Heart right ventricle (tissue), 16 donors: ENCODE results near the gene ASMTL. TPM values are rescaled to one million over a fixed set of nuclear protein-coding genes. Genes with fewer than 3 reads are reported as not detected.

Experiments
- ATAC-seq, 8 donors: fragments of 200-7000 bp; cut with Tn5 transposase; one replicate each; pipeline ENCODE4 v1.9.1; 2020; ENCODE audit warnings: mild to moderate bottlenecking in 8 of 8, moderate library complexity in 8 of 8, moderate number of reproducible peaks in 1 of 8
- DNase-seq, 2 donors: peaks; one replicate each; pipeline ENCODE4 v3.0.0-alpha.2; 2020
- H3K27ac ChIP-seq, 10 donors: fragments of 200-600 bp; sonication (generic) in 2 of 10; one replicate each; pipeline versions ENCODE4 v1.5.0 to v1.8.0; 2020 to 2022; ENCODE audit warnings: mild to moderate bottlenecking in 3 of 10
- H3K27me3 ChIP-seq, 7 donors: fragments of 200-600 bp; one replicate each; pipeline ENCODE4 v1.8.0; 2021 to 2022; ENCODE audit warnings: mild to moderate bottlenecking in 2 of 7
- H3K36me3 ChIP-seq, 9 donors: fragments of 200-600 bp; sonication (generic) in 1 of 9; one replicate each; pipeline versions ENCODE4 v1.5.0 to v1.8.0; 2020 to 2022; ENCODE audit warnings: mild to moderate bottlenecking in 2 of 9
- H3K4me1 ChIP-seq, 9 donors: fragments of 200-600 bp; sonication (generic) in 1 of 9; one replicate each; pipeline versions ENCODE4 v1.5.0 to v1.8.0; 2020 to 2022; ENCODE audit warnings: mild to moderate bottlenecking in 4 of 9
- H3K4me3 ChIP-seq, 10 donors: fragments of 200-600 bp; sonication (generic) in 2 of 10; one replicate each; pipeline versions ENCODE4 v1.5.0 to v1.8.0; 2020 to 2022; ENCODE audit warnings: mild to moderate bottlenecking in 7 of 10, moderate library complexity in 2 of 10
- H3K9me3 ChIP-seq, 11 donors: fragments of 200-600 bp in 10 of 11; sonication (generic) in 2 of 11; one replicate each; pipeline versions ENCODE4 v1.5.0 to v1.8.0; 2013 to 2022; ENCODE audit warnings: mild to moderate bottlenecking in 2 of 11, control low read depth in 1 of 11, moderate library complexity in 1 of 11
- WGBS, 2 donors: extraction: QIAGEN DNeasy Blood & Tissue Kit; methylation state at CpG; one replicate each; pipeline ENCODE4 v1.1.7; 2013; ENCODE audit warnings: inconsistent platforms in 1 of 2; 5-methylcytosine and 5-hydroxymethylcytosine counted together
- intact Hi-C, 10 donors: fragments of 100-400 bp; cut with DNase I; formaldehyde crosslinking; loops; one replicate each; pipeline versions ENCODE4 v1.11.1 to v1.14.2; 2022
- polyA plus RNA-seq, 2 donors: library from polyadenylated mRNA; stranded (reverse); fragments of 200-250 nt; gene quantifications; one replicate each; pipeline ENCODE4 v1.2.3, GENCODE V29; 2013
- total RNA-seq, 10 donors: library from RNA; stranded (reverse); fragmentation: NEBNext Ultra II Directional in 3 of 10; extraction: Animal tissue kit (Norgen Biotek cat#: 25700) in 3 of 10; gene quantifications; one replicate each; pipeline versions ENCODE4 v1.2.1 to v1.2.4, GENCODE V29; 2021 to 2023
- TF ChIP-seq, protein P1 (sequence below), 9 donors: fragments of 200-600 bp; sonication (generic) in 2 of 9; IDR thresholded peaks; one replicate each; pipeline versions ENCODE4 v1.5.0 to v1.8.0; 2021 to 2022; ENCODE audit warnings: antibody characterized with exemption in 9 of 9, mild to moderate bottlenecking in 5 of 9, moderate library complexity in 1 of 9
- donor health status: Arrhythmogenic right ventricular cardiomyopathy.
- donor health status: ischemic (EF 13 %, LVEDD 7.1; RV severe dilation, severe dysfunction).
- donor health status: healthy with polysubstance abuse.
- donor health status: DM: no; HTN: yes; CAD: no.
- donor health status: DM: no; HTN: no; CAD: no.
- donor health status: ischemic (EF 25% LVEDD 6.9; RV normal size, moderate dysfunction).
- donor health status: ischemic (EF 25% LVEDD 5.7; RV mildly dilated, moderate dysfunction).
- donor health status: healthy.
- donor health status: DM: yes; HTN: yes; CAD: no.
- donor health status: Ischemic cardiomyopathy.
- donor health status: ischemic (EF 35%, LVEDD 5.7; RV mildly dilated, moderate dysfunction).
- donor health status: nonischemic (EF 11% LVEDD 7.7; RV severe dilation, severe dysfunction).
- donor health status: DM: yes; HTN: yes; CAD: no.
- donor health status: PGD.
- donor health status: ischemic (EF 29% LVEDD 5.4; RV normal size, mild dysfunction).
- donor health status: nonischemic (EF 23%, LVEDD 6.1; RV moderate dilation, normal function).

Gene ASMTL
- total and polyA plus RNA-seq, 12 donors = 16.6 to 50.6 (median 38.3) TPM

DNA sequence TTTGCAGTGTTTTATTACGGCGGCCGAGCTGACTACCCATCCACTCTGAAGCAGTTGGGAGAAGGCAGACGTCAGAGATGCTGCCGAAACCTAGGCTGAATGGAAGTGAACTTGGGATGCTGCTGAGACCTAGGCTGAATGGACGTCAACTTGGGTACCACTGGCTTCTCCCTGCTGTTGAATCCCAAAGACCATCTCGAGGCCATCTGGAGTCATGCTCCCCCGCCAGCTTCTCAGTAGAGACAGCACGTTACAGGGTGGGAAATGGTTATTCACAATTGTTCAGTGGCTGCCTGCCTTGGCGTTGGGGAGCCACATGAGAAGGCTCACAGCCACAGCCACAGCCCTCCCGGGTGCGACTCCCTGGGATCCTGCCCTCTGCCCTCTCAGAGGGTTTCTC, 43.4 kb upstream of the ASMTL start:
- Histone ChIP-seq H3K4me3 (no peak overlapping the region), H3K9me3 (peaks cover 0 to 10% (median 0%) of the 10 kb centered on the region in 11 donors), H3K4me1 (peaks cover 0 to 19% (median under 1%) of the 10 kb centered on the region in 9 donors), H3K27ac (peak overlapping the region in 1 of 10 donors; percentile 9), H3K27me3 (no peaks in the 10 kb centered on the region), H3K36me3 (no peaks in the 10 kb centered on the region)
- 70 to 80% methylated on average over 12 of the region's 12 CpGs for WGBS, 2 donors
- no peak for ATAC-seq
- intact Hi-C loops = loop anchor here in 1 of 10 donors (10.0 kb wide), 1 partner anchor 79 kb away; no protein-coding TSS in a partner anchor
- DNase-seq = no peak
- TF ChIP-seq, protein P1, sequence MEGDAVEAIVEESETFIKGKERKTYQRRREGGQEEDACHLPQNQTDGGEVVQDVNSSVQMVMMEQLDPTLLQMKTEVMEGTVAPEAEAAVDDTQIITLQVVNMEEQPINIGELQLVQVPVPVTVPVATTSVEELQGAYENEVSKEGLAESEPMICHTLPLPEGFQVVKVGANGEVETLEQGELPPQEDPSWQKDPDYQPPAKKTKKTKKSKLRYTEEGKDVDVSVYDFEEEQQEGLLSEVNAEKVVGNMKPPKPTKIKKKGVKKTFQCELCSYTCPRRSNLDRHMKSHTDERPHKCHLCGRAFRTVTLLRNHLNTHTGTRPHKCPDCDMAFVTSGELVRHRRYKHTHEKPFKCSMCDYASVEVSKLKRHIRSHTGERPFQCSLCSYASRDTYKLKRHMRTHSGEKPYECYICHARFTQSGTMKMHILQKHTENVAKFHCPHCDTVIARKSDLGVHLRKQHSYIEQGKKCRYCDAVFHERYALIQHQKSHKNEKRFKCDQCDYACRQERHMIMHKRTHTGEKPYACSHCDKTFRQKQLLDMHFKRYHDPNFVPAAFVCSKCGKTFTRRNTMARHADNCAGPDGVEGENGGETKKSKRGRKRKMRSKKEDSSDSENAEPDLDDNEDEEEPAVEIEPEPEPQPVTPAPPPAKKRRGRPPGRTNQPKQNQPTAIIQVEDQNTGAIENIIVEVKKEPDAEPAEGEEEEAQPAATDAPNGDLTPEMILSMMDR (IDR thresholded peaks at IDR 0.05) = no peak

DNA sequence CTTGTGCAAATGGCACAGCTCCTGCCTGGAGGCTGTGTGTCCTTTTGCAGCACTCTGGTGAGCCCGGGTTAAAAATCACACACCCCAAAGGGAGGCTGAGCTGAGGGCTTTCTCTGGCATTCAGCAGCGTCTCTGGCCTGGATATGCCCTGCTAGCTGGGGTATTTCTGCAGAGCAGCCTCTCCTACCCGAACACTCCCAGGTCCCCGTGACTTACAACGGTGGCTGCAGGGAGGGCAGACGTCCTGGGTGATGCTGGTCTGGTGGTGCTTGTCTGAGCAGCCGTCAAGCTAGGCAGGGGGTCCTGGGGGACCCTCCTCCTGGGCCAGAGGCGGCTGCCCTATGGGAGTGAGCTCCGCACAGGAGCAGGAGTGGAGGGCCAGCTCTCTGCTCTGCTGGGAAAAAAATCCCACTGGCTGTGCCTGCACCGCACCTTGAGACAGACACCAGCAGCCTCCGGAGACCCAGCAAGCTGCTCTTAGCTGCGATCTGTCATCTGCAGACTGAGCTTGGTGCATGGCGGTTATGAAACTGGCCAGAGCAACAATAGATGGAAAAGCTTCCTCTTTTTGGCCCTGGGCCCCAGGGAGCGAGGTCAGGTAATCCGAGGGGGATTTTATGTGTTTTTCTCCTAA, 41.3 kb upstream of the ASMTL start:
- Histone ChIP-seq H3K4me3 (peak overlapping the region in 9 of 10 donors; percentile 5 to 57 (median 41)), H3K36me3 (no peaks in the 10 kb centered on the region), H3K27me3 (no peaks in the 10 kb centered on the region), H3K4me1 (peaks cover 0 to 13% (median 0%) of the 10 kb centered on the region in 9 donors), H3K27ac (peak overlapping the region; percentile 42 to 89 (median 66)), H3K9me3 (peaks cover 0 to 10% (median 0%) of the 10 kb centered on the region in 11 donors)
- WGBS, 2 donors = 15 to 16% methylated on average over 15 of the region's 15 CpGs
- DNase-seq = no peak
- TF ChIP-seq, protein P1 (IDR thresholded peaks at IDR 0.05) = no peak
- ATAC-seq = peak; percentile 44 to 84 (median 67)
- intact Hi-C loops = loop anchor here in 1 of 10 donors (10.0 kb wide), 1 partner anchor 81 kb away; no protein-coding TSS in a partner anchor

DNA sequence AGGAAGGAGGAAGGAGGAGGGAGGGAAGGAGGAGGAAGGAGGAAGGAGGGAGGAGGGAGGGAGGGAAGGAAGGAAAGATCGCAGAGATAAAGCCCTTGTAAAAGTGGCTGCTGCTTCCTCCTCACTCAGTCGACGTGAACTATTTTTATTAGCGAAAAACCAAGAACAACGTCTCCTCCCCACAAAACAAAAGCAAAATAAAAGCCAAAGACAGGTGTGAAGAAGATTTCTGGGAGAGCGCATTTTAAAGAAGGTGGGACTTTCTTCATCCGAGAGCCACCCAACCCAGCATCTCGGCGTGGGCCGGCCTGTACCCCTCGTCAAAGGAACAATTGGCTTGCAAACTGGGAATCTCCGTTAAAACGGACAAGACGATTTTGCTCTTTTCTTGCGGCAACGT, 40.7 kb upstream of the ASMTL start:
- H3K27ac ChIP-seq = peak overlapping the region; percentile 42 to 89 (median 66)
- peaks cover 0 to 13% (median under 1%) of the 10 kb centered on the region in 9 donors for H3K4me1 ChIP-seq
- WGBS, 2 donors = 20 to 30% methylated on average over 16 of the region's 16 CpGs
- H3K36me3 ChIP-seq = no peaks in the 10 kb centered on the region
- TF ChIP-seq, protein P1 (IDR thresholded peaks at IDR 0.05) = no peak
- H3K4me3 ChIP-seq = peak overlapping the region in 9 of 10 donors; percentile 5 to 57 (median 41)
- peaks cover 0 to 10% (median 0%) of the 10 kb centered on the region in 11 donors for H3K9me3 ChIP-seq
- intact Hi-C loops = loop anchor here in 1 of 10 donors (10.0 kb wide), 1 partner anchor 81 kb away; no protein-coding TSS in a partner anchor
- peaks cover 0 to under 1% (median 0%) of the 10 kb centered on the region in 7 donors for H3K27me3 ChIP-seq
- DNase-seq (no peak), ATAC-seq (peak in 3 of 8 donors; percentile 14 to 55 (median 33))

DNA sequence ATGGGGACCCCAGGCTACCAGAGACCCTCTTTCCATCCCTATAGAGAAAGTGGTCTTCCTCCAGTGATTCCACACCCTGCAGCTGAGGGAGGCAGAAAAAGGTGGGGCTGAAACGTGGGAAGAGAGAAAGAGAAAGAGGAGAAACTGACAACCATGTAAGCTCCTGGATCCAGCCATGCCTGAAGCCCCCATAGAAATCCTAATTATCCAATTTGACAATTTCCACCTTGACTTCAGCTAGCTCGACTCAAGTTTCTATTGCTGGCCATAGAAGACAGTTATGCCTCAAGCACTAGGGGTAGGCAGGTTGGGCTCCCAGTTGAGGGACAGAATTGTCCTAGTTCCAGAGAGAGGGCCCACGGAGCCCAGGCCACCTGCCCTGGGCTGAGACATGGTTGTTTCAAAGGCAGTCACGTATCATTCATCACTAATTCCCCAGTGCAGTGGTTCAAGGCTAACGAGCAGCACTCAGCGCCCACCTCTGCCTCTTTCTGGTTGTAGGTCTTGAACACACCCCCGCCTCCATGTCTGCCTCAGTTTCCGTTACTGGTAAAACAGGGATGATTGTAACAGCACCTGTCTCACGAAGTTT, 39.8 kb upstream of the ASMTL start:
- Histone ChIP-seq H3K4me1 (peaks cover 0 to 22% (median 10%) of the 10 kb centered on the region in 9 donors), H3K36me3 (no peaks in the 10 kb centered on the region), H3K9me3 (peaks cover 0 to 10% (median 0%) of the 10 kb centered on the region in 11 donors), H3K27ac (peak overlapping the region in 5 of 10 donors; percentile 22 to 54 (median 51)), H3K27me3 (peaks cover 0 to 5% (median 0%) of the 10 kb centered on the region in 7 donors), H3K4me3 (no peak overlapping the region)
- ATAC-seq (no peak), DNase-seq (no peak)
- WGBS, 2 donors = 89% methylated on average over 9 of the region's 9 CpGs
- TF ChIP-seq, protein P1 (IDR thresholded peaks at IDR 0.05) = no peak
- intact Hi-C loops = loop anchor here in 1 of 10 donors (10.0 kb wide), 1 partner anchor 82 kb away; no protein-coding TSS in a partner anchor
